OCI-LY7 (cell line): ENCODE results near the gene NCKAP5. TPM values are rescaled to one million over a fixed set of nuclear protein-coding genes. Genes with fewer than 3 reads are reported as not detected.

Experiments used
- BruUV-seq: library from RNA; stranded (reverse); fragments of 400-500 nt; replicated peaks from 2 replicates; lab custom pipeline; 2021; lab: Mats Ljungman, UMichigan
- CTCF ChIA-PET: fragments of 300-600 bp; sonication (Branson Sonifier 250); formaldehyde crosslinking; loops from one replicate; lab custom pipeline; 2022; ENCODE audit warnings: antibody characterized with exemption; ENCODE audit not compliant: unreplicated experiment; lab: Charles Lee
- POLR2A ChIA-PET: fragments of 300-600 bp; sonication (Branson Sonifier 250); formaldehyde crosslinking; loops from one replicate; lab custom pipeline; 2022; ENCODE audit warnings: antibody characterized with exemption; lab: Charles Lee
- DNase-seq: peaks from one replicate; pipeline ENCODE4 v3.0.0-alpha.2; 2015; ENCODE audit warnings: low spot score
- H2AFZ ChIP-seq: fragments of 200-600 bp; sonication (generic), shearing (Covaris generic); 2 replicates; pipeline ENCODE4 v1.6.1; 2014; ENCODE audit warnings: mild to moderate bottlenecking, antibody characterized with exemption, low read length, moderate library complexity
- H3K27ac ChIP-seq: fragments of 200-600 bp; sonication (generic); 2 replicates; pipeline ENCODE4 v1.5.1; 2014; ENCODE audit warnings: mixed run types, low read depth, mild to moderate bottlenecking, moderate library complexity, low read length, inconsistent platforms; ENCODE audit not compliant: poor library complexity, severe bottlenecking
- H3K36me3 ChIP-seq: fragments of 200-600 bp; sonication (generic); 2 replicates; pipeline ENCODE4 v1.6.1; 2014; ENCODE audit warnings: mild to moderate bottlenecking, antibody characterized with exemption, low read length, moderate library complexity, mixed read lengths; ENCODE audit not compliant: insufficient read depth
- H3K4me1 ChIP-seq: fragments of 200-600 bp; sonication (generic); 2 replicates; pipeline ENCODE4 v1.5.1; 2014; ENCODE audit warnings: mild to moderate bottlenecking, low read length; ENCODE audit not compliant: insufficient read depth, poor library complexity, severe bottlenecking
- H3K4me2 ChIP-seq: fragments of 200-600 bp; sonication (generic); 2 replicates; pipeline ENCODE4 v1.6.1; 2014; ENCODE audit warnings: mild to moderate bottlenecking, low read length
- H3K4me3 ChIP-seq: fragments of 200-600 bp; sonication (generic); 2 replicates; pipeline ENCODE4 v1.5.1; 2014; ENCODE audit warnings: mild to moderate bottlenecking, low read depth, low read length; ENCODE audit not compliant: poor library complexity, severe bottlenecking
- H3K79me2 ChIP-seq: fragments of 200-600 bp; sonication (generic); 2 replicates; pipeline ENCODE4 v1.6.1; 2016; ENCODE audit warnings: low read depth, mild to moderate bottlenecking, low read length, moderate library complexity, mixed read lengths; ENCODE audit not compliant: insufficient read depth
- H3K9me2 ChIP-seq: fragments of 200-600 bp; sonication (generic); 2 replicates; pipeline ENCODE4 v1.6.1; 2016; ENCODE audit warnings: mild to moderate bottlenecking, low read length, mixed read lengths; ENCODE audit not compliant: insufficient read depth
- H3K9me3 ChIP-seq: fragments of 200-600 bp; sonication (generic); 2 replicates; pipeline ENCODE4 v1.6.1; 2014; ENCODE audit warnings: mild to moderate bottlenecking, mixed run types, low read length, mixed read lengths
- H4K20me1 ChIP-seq: fragments of 200-600 bp; sonication (generic); 2 replicates; pipeline ENCODE4 v1.6.1; 2014; ENCODE audit warnings: mild to moderate bottlenecking, antibody characterized with exemption, low read length, moderate library complexity, mixed read lengths; ENCODE audit not compliant: insufficient read depth
- EZH2phosphoT487 ChIP-seq: fragments of 200-600 bp; sonication (generic); IDR thresholded peaks from 2 replicates; pipeline ENCODE4 v1.6.1; 2018; ENCODE audit warnings: low read depth, borderline replicate concordance, mild to moderate bottlenecking, mixed run types, antibody characterized with exemption, low read length, moderate library complexity, mixed read lengths
- intact Hi-C: fragments of 100-400 bp; cut with micrococcal nuclease; formaldehyde crosslinking; loops from one replicate; pipeline ENCODE4 v1.10.0; 2022; ENCODE audit not compliant: unreplicated experiment
- total RNA-seq, 2 experiments: library from RNA; depleted of rRNA in 1 of 2; stranded (reverse); fragments of >200 nt in 1 of 2; shearing (Covaris generic) in 1 of 2; gene quantifications; 2 replicates each; pipeline ENCODE4 v1.2.3, GENCODE V29; 2014 to 2022
- TF ChIP-seq, protein P1 (sequence below): fragments of 200-600 bp; sonication (generic); conservative IDR thresholded peaks from 2 replicates; pipeline ENCODE4 v1.5.1; 2014; ENCODE audit warnings: mild to moderate bottlenecking, antibody characterized with exemption, low read length, moderate library complexity, mixed read lengths

NCKAP5 gene
- total RNA-seq, 2 experiments from 2014 or later, result not detected

DNA sequence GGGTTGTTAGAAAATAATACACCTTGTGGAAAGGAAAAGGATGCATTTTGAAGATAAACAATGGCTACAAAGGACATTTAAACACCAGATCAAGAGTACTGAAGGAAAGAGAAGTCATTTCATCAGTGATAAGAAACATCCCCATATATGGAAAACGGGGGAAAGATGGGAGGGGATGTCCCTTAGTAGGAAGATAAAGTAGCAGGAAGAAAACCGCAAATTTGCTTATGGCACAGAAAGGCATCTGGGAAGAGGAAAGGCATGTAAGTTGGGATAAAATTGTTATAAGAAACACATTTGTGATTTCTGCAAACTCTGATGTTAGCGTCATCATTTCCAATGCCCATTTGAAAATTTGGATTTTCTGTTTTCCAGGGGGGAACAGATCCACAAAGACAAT lies 887.7 kb downstream of the NCKAP5 start:
- no TSS peak for BruUV-seq
- Histone ChIP-seq H3K4me2 (no peak overlapping the region), H3K9me3 (no peaks in the 10 kb centered on the region), H3K9me2 (no peaks in the 10 kb centered on the region), H3K4me1 (no peaks in the 10 kb centered on the region), H3K27ac (no peak overlapping the region), H3K79me2 (no peaks in the 10 kb centered on the region), H3K36me3 (no peaks in the 10 kb centered on the region), H3K4me3 (no peak overlapping the region), H4K20me1 (no peaks in the 10 kb centered on the region), H2AFZ (no peak overlapping the region)
- no peak for TF ChIP-seq EZH2phosphoT487
- TF ChIP-seq, protein P1, sequence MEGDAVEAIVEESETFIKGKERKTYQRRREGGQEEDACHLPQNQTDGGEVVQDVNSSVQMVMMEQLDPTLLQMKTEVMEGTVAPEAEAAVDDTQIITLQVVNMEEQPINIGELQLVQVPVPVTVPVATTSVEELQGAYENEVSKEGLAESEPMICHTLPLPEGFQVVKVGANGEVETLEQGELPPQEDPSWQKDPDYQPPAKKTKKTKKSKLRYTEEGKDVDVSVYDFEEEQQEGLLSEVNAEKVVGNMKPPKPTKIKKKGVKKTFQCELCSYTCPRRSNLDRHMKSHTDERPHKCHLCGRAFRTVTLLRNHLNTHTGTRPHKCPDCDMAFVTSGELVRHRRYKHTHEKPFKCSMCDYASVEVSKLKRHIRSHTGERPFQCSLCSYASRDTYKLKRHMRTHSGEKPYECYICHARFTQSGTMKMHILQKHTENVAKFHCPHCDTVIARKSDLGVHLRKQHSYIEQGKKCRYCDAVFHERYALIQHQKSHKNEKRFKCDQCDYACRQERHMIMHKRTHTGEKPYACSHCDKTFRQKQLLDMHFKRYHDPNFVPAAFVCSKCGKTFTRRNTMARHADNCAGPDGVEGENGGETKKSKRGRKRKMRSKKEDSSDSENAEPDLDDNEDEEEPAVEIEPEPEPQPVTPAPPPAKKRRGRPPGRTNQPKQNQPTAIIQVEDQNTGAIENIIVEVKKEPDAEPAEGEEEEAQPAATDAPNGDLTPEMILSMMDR, result no peak
- intact Hi-C loops, result no loop called here
- ChIA-PET CTCF (no interaction called here), POLR2A (interaction anchor here (0.9 kb wide), 1 partner anchor 48 kb away, joined by 3 read pairs; no protein-coding TSS in a partner anchor)
- no peak for DNase-seq

DNA sequence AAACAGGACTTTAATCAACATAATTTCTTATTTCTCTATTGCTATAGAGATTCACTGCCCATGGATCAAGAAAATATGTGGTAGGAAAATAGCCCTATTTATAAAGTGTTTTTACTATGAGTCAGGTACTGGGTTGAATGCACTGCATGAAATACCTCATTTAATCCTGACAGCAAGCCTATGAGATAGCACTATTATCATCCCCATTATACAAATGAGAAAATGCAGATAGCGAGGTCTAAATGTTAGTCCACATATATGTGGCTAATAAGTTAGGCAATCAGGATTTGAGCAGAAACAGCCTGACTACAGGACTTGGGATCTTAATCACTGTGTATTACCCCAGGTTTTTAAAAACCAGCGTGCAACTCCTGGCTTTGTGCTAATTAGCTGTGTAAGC lies 889.8 kb downstream of the NCKAP5 start:
- Histone ChIP-seq H3K4me3 (no peak overlapping the region), H3K4me1 (no peaks in the 10 kb centered on the region), H3K27ac (no peak overlapping the region), H3K4me2 (no peak overlapping the region), H3K9me2 (no peaks in the 10 kb centered on the region), H3K36me3 (no peaks in the 10 kb centered on the region), H2AFZ (no peak overlapping the region), H4K20me1 (no peaks in the 10 kb centered on the region), H3K79me2 (no peaks in the 10 kb centered on the region), H3K9me3 (no peaks in the 10 kb centered on the region)
- intact Hi-C loops, result no loop called here
- POLR2A ChIA-PET, result no interaction called here
- no peak for DNase-seq
- CTCF ChIA-PET, result no interaction called here
- BruUV-seq, result no TSS peak
- no peak for TF ChIP-seq EZH2phosphoT487
- TF ChIP-seq, protein P1, result no peak

DNA sequence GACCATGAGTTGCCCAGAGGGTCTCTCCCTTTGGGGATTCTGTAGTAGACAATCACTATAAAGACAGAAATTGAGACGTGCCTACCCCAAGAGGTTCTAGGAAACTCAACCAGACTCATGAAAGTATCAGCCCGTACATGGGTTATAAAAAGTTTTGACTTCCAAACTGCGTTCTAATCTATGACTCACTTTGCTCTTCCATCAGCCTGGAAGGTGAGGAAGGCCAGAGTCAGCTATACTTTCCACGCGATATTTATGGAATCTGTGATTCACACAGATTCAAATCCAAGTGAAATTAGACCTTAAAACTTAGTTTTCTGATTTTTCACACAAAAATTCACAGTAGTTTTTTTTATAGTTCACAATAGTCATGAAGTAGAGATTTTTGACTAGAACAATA lies 890.6 kb downstream of the NCKAP5 start:
- Histone ChIP-seq H3K27ac (no peak overlapping the region), H3K9me3 (no peaks in the 10 kb centered on the region), H3K9me2 (no peaks in the 10 kb centered on the region), H3K79me2 (no peaks in the 10 kb centered on the region), H3K36me3 (no peaks in the 10 kb centered on the region), H3K4me3 (no peak overlapping the region), H2AFZ (no peak overlapping the region), H3K4me1 (no peaks in the 10 kb centered on the region), H3K4me2 (no peak overlapping the region), H4K20me1 (no peaks in the 10 kb centered on the region)
- intact Hi-C loops, result no loop called here
- TF ChIP-seq, protein P1, result no peak
- TF ChIP-seq EZH2phosphoT487, result no peak
- ChIA-PET CTCF (no interaction called here), POLR2A (no interaction called here)
- no TSS peak for BruUV-seq
- no peak for DNase-seq
